Left ventricle myocardium inferior (tissue), 1 donor: ENCODE data around the gene KAZN. TPM values are rescaled to one million over a fixed set of nuclear protein-coding genes. Genes with fewer than 3 reads are reported as not detected.

ENCODE experiments used
- DNase-seq: peaks from one replicate; pipeline ENCODE4 v3.0.0-alpha.2; 2020
- H3K27ac ChIP-seq: fragments of 200-600 bp; replicated peaks from 2 replicates; pipeline ENCODE4 v1.8.0; 2021
- H3K27me3 ChIP-seq: fragments of 200-600 bp; 2 replicates; pipeline ENCODE4 v1.8.0; 2021; ENCODE audit warnings: low read depth
- H3K36me3 ChIP-seq: fragments of 200-600 bp; 2 replicates; pipeline ENCODE4 v1.8.0; 2021
- H3K4me1 ChIP-seq: fragments of 200-600 bp; 2 replicates; pipeline ENCODE4 v1.8.0; 2021
- H3K4me3 ChIP-seq: fragments of 200-600 bp; 2 replicates; pipeline ENCODE4 v1.8.0; 2021; ENCODE audit warnings: mild to moderate bottlenecking, moderate library complexity
- H3K9me3 ChIP-seq: fragments of 200-600 bp; replicated peaks from 2 replicates; pipeline ENCODE4 v1.8.0; 2021
- intact Hi-C: fragments of 100-400 bp; cut with micrococcal nuclease; formaldehyde crosslinking; loops from one replicate; pipeline ENCODE4 v1.11.0; 2022
- total RNA-seq: library from RNA; stranded (reverse); fragmentation: NEBNext Ultra II Directional; extraction: Animal tissue kit (Norgen Biotek cat#: 25700); gene quantifications from one replicate; pipeline ENCODE4 v1.2.1, GENCODE V29; 2021
- TF ChIP-seq, protein P1 (sequence below): fragments of 200-600 bp; IDR thresholded peaks from 2 replicates; pipeline ENCODE4 v1.8.0; 2021; ENCODE audit warnings: antibody characterized with exemption, mild to moderate bottlenecking, borderline replicate concordance
- donor health status: DM: no; HTN: yes; CAD: no; lungs with severe emphysema.

Gene KAZN
- total RNA-seq, 1 donor from 2014 or later = 2.2 TPM

DNA sequence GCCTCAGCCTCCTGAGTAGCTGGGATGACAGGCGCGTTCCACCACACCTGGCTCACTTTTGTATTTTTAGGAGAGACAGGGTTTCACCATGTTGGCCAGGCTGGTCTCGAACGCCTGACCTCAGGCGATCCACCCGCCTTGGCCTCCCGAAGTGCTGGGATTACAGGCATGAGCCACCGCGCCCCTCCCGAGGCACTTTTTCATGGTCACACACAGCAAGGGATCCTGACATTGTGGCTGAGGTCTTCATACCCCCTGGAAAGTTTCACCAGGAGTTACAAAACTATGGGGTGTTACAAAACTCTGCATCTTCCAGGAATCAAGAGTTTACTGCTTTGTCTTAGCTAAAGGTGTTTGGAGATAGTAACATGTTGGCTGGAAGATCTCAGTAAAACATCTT, 320.8 kb downstream of the KAZN start:
- no peak overlapping the region for H3K27ac ChIP-seq
- H3K27me3 ChIP-seq = no peaks in the 10 kb centered on the region
- no peak for DNase-seq
- H3K4me3 ChIP-seq = no peak overlapping the region
- TF ChIP-seq, protein P1, sequence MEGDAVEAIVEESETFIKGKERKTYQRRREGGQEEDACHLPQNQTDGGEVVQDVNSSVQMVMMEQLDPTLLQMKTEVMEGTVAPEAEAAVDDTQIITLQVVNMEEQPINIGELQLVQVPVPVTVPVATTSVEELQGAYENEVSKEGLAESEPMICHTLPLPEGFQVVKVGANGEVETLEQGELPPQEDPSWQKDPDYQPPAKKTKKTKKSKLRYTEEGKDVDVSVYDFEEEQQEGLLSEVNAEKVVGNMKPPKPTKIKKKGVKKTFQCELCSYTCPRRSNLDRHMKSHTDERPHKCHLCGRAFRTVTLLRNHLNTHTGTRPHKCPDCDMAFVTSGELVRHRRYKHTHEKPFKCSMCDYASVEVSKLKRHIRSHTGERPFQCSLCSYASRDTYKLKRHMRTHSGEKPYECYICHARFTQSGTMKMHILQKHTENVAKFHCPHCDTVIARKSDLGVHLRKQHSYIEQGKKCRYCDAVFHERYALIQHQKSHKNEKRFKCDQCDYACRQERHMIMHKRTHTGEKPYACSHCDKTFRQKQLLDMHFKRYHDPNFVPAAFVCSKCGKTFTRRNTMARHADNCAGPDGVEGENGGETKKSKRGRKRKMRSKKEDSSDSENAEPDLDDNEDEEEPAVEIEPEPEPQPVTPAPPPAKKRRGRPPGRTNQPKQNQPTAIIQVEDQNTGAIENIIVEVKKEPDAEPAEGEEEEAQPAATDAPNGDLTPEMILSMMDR = no peak
- H3K4me1 ChIP-seq = no peaks in the 10 kb centered on the region
- H3K36me3 ChIP-seq = no peaks in the 10 kb centered on the region
- intact Hi-C loops = no loop called here
- H3K9me3 ChIP-seq = no peaks in the 10 kb centered on the region

DNA sequence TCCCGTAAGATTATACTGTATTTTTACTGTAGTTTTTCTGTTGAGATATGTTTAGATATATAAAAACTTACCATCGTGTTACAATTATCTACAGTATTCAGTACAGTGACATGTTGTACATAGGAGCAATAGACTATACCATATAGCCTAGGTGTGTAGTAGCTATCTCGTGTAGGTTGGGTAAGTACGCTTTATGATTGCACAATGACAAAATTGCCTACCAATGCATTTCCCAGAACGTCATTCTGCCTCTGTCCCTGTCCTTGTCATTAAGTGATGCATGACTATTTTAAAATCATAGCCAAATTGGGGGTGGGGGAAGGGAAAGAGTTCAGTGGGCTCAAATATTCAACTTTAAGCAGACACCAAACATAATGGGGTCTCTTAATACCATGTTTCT, 321.3 kb downstream of the KAZN start:
- Histone ChIP-seq H3K4me3 (no peak overlapping the region), H3K4me1 (peaks cover 3% of the 10 kb centered on the region), H3K36me3 (no peaks in the 10 kb centered on the region), H3K27ac (no peak overlapping the region), H3K9me3 (no peaks in the 10 kb centered on the region), H3K27me3 (peaks cover 2% of the 10 kb centered on the region)
- intact Hi-C loops = no loop called here
- TF ChIP-seq, protein P1 = no peak
- no peak for DNase-seq

DNA sequence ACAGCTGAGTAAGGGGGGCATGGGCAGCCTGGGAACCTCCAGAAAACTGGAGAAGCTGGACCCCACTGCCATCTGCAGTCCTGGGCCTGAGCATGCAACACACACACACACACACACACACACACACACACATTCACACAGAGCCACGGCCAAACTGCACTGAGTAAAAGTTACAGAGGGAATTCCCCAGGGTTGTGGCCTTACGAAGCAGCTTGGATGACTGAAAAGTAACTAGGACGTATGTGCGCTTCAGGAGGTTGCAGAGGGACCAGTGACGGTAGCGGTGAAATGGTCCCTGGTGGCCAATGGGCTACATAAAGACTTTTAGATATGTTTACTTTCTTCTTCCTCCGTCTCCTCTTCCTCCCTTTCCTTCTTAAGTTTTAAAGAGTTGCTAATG, 322.6 kb downstream of the KAZN start:
- H3K36me3 ChIP-seq = no peaks in the 10 kb centered on the region
- H3K9me3 ChIP-seq = no peaks in the 10 kb centered on the region
- TF ChIP-seq, protein P1 = no peak
- peaks cover 16% of the 10 kb centered on the region for H3K4me1 ChIP-seq
- peak overlapping the region; percentile 22 for H3K27ac ChIP-seq
- H3K27me3 ChIP-seq = peaks cover 15% of the 10 kb centered on the region
- H3K4me3 ChIP-seq = no peak overlapping the region
- intact Hi-C loops = no loop called here
- DNase-seq = no peak

DNA sequence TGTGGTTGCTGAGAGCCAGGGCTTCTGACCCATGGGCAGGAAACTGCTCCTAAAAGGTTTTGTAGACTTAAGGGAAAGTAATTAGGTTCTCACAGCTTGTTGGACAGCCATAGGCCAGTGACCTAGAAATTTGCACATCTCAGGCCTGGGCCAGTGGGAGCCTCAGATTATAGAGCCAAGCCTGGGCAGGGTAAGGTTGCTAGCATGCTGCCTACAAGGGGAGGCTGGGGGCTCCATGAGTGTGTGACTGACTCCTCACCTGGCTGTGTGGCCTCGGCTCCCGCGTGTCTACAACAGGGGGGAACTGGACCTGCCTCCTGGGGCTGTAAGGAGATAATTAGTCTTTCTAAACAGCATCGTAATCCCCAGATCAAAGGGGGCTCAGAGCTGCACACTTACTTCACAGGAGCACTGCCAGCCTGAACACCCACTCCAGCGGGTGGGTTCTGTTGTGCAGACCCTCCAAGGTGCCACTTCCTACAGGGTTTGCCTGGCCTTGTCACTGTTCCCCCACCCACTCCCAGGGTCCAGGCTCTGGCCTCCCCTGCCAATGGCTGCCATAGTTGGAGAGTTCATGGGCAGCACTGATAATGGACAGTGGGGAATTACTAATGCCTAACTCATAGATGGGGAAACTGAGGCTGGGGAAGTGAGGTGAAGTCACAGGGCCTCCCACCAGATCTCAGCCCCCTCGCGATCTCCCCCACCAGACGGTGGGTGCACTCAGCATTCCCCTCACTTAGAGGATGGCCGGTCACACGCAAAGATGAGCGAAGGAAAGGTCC, 324.6 kb downstream of the KAZN start:
- H3K27me3 ChIP-seq = peaks cover 34% of the 10 kb centered on the region
- intact Hi-C loops = no loop called here
- H3K9me3 ChIP-seq = no peaks in the 10 kb centered on the region
- peaks cover 16% of the 10 kb centered on the region for H3K4me1 ChIP-seq
- DNase-seq = no peak
- peak overlapping the region; percentile 74 for H3K27ac ChIP-seq
- no peaks in the 10 kb centered on the region for H3K36me3 ChIP-seq
- H3K4me3 ChIP-seq = peak overlapping the region; percentile 86
- TF ChIP-seq, protein P1 = no peak

- H3K27me3 ChIP-seq = peaks cover 40% of the 10 kb centered on the region
- no peaks in the 10 kb centered on the region for H3K9me3 ChIP-seq
- intact Hi-C loops = no loop called here
- peak; percentile 71 for DNase-seq
- peaks cover 18% of the 10 kb centered on the region for H3K4me1 ChIP-seq
- peak overlapping the region; percentile 86 for H3K4me3 ChIP-seq
- no peaks in the 10 kb centered on the region for H3K36me3 ChIP-seq
- peak overlapping the region; percentile 74 for H3K27ac ChIP-seq
- TF ChIP-seq, protein P1 = no peak
Measured at GRCh38 chr1:14923727-14924452, 325.4 kb downstream of the KAZN start.
